ENCODE results near the gene PDE3A. TPM values are rescaled to one million over a fixed set of nuclear protein-coding genes. Genes with fewer than 3 reads are reported as not detected.

The PDE3A gene
- total RNA-seq, 1 experiment from 2014 or later, result 0.24 TPM

- no peak overlapping the region for H3K4me3 ChIP-seq (ENCODE audit: insufficient read depth, low read depth, low read length)
- no peaks in the 10 kb centered on the region for H3K27me3 ChIP-seq (ENCODE audit: control insufficient read depth, insufficient read depth, low read length)
- no peaks in the 10 kb centered on the region for H3K36me3 ChIP-seq (replicated peaks; ENCODE audit: control insufficient read depth, insufficient read depth, low read length)
- no peak for DNase-seq
These were observed 56.5 kb downstream of the PDE3A start for GRCh38 chr12:20424841-20425240.

DNA sequence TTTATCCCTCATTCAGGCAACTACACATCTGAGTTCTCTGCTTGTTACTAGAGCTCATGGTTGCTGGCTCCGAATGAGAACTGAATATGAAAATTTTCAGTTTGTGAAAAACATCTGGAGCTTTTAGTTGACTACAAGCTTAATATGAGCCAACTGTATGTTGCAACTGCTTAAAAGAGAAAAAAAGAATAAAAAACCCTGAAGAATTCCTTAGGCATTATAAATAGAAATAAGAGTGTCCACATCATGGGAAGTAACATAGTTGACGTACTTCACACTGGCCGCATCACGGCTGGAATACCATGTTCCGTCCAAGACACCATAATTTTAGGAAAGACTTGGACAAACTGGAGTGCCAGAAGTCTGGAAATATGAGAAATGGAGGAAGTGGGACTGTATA, 57.9 kb downstream of the PDE3A start:
- DNase-seq, result no peak
- H3K27me3 ChIP-seq (ENCODE audit: control insufficient read depth, insufficient read depth, low read length), result no peaks in the 10 kb centered on the region

GRCh38 chr12:20426957-20427356, 58.6 kb downstream of the PDE3A start:
- no peaks in the 10 kb centered on the region for H3K36me3 ChIP-seq (replicated peaks; ENCODE audit: control insufficient read depth, insufficient read depth, low read length)
- no peaks in the 10 kb centered on the region for H3K27me3 ChIP-seq (ENCODE audit: control insufficient read depth, insufficient read depth, low read length)
- DNase-seq, result no peak
- H3K4me3 ChIP-seq (ENCODE audit: insufficient read depth, low read depth, low read length), result no peak overlapping the region

More for the DNA sequence above, 57.9 kb downstream of the PDE3A start:
- no peak overlapping the region for H3K4me3 ChIP-seq (ENCODE audit: insufficient read depth, low read depth, low read length)
- no peaks in the 10 kb centered on the region for H3K36me3 ChIP-seq (replicated peaks; ENCODE audit: control insufficient read depth, insufficient read depth, low read length)

DNA sequence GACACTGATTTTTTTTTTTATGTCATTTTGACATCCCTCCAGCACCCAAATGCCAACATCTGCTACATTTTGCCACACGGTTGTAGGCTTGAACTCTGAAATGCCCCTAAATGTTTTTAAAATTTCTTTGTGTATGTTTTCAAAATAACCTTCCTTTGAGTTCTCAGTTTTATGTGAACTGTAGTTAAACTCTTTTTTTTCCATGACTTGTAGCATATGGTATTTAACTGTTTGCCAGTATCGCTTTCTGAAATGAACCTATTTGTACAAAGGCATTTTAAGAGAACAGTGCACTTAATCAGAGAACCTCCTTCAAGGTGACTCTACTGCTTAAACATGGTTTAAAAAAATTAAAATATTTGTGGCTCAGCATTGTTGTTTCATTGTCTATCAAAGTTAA, 61.5 kb downstream of the PDE3A start:
- DNase-seq, result no peak
- Histone ChIP-seq H3K36me3 (replicated peaks; ENCODE audit: control insufficient read depth, insufficient read depth, low read length) (no peaks in the 10 kb centered on the region), H3K27me3 (ENCODE audit: control insufficient read depth, insufficient read depth, low read length) (no peaks in the 10 kb centered on the region), H3K4me3 (ENCODE audit: insufficient read depth, low read depth, low read length) (no peak overlapping the region)

DNA sequence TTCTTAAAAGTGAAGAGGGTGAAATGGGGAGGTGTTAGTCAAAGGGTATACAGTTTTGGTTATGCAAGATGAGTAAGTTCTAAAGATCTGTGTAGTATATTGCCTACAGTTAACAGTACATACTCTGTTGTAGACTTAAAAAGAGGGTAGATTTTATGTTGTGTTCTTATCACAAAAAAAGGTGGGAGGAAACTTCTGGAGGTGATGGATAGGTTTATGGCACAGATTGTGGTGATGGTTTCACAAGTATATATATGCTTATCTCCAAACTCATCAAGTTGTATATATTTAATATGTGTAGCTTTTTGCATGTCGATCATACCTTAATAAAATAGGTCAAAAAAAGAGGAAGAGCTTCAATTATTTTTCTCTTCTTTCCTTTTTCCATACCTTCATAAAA, 64.0 kb downstream of the PDE3A start:
- DNase-seq, result no peak
- Histone ChIP-seq H3K4me3 (ENCODE audit: insufficient read depth, low read depth, low read length) (no peak overlapping the region), H3K36me3 (replicated peaks; ENCODE audit: control insufficient read depth, insufficient read depth, low read length) (no peaks in the 10 kb centered on the region)

DNA sequence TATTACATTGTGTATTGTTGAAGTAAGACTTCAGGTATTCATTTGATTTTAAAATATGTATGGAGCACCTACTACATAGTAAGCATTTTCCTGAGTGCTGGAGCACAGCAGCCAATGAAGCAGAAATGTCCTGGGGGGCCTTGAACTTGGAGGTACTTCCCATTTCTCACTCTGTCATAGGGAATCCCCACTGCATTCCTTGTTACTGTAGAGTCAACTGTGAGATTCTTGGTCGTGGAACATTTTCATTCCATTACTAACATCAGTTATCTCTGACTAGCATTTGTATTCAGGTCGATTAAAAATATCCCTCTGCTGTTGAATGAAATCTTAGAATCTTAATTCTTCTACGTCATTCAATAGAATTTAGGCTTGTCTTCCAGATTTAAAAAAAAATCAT, 66.7 kb downstream of the PDE3A start:
- no peaks in the 10 kb centered on the region for H3K27me3 ChIP-seq (ENCODE audit: control insufficient read depth, insufficient read depth, low read length)
- H3K36me3 ChIP-seq (replicated peaks; ENCODE audit: control insufficient read depth, insufficient read depth, low read length), result no peaks in the 10 kb centered on the region
- no peak for DNase-seq
- H3K4me3 ChIP-seq (ENCODE audit: insufficient read depth, low read depth, low read length), result no peak overlapping the region

More for the DNA sequence above, 64.0 kb downstream of the PDE3A start:
- no peaks in the 10 kb centered on the region for H3K27me3 ChIP-seq (ENCODE audit: control insufficient read depth, insufficient read depth, low read length)

- Histone ChIP-seq H3K4me3 (ENCODE audit: insufficient read depth, low read depth, low read length) (no peak overlapping the region), H3K27me3 (ENCODE audit: control insufficient read depth, insufficient read depth, low read length) (no peaks in the 10 kb centered on the region), H3K36me3 (replicated peaks; ENCODE audit: control insufficient read depth, insufficient read depth, low read length) (no peaks in the 10 kb centered on the region)
- no peak for DNase-seq
These were observed 68.0 kb downstream of the PDE3A start for GRCh38 chr12:20436316-20436715.

DNA sequence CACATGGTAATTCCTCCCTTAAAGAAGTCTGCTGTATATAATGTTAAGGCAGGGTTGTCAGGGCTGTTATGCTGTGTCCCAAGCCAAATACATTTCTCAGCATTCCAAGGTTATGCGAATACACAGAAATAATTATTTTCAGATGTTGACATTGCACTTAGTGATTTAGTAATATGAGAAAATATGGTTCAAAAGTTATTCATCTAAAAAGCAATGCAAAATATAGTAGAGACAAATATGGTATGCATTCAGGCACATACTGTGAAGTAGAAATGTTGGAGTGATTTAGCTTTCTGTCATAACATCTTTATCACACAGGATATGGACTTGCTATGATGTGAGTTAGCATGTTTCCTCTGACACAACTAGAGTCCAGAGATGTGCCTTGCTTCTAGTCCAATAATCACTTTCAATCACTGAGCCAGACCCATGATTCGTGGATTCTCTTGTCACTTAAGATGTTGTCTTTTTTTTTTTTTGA, 70.0 kb downstream of the PDE3A start:
- no peak for DNase-seq
- no peaks in the 10 kb centered on the region for H3K36me3 ChIP-seq (replicated peaks; ENCODE audit: control insufficient read depth, insufficient read depth, low read length)
- no peak overlapping the region for H3K4me3 ChIP-seq (ENCODE audit: insufficient read depth, low read depth, low read length)
- no peaks in the 10 kb centered on the region for H3K27me3 ChIP-seq (ENCODE audit: control insufficient read depth, insufficient read depth, low read length)

- no peaks in the 10 kb centered on the region for H3K27me3 ChIP-seq (ENCODE audit: control insufficient read depth, insufficient read depth, low read length)
- H3K36me3 ChIP-seq (replicated peaks; ENCODE audit: control insufficient read depth, insufficient read depth, low read length), result no peaks in the 10 kb centered on the region
- H3K4me3 ChIP-seq (ENCODE audit: insufficient read depth, low read depth, low read length), result no peak overlapping the region
- no peak for DNase-seq
These were observed 71.3 kb downstream of the PDE3A start for GRCh38 chr12:20439626-20440025.

DNA sequence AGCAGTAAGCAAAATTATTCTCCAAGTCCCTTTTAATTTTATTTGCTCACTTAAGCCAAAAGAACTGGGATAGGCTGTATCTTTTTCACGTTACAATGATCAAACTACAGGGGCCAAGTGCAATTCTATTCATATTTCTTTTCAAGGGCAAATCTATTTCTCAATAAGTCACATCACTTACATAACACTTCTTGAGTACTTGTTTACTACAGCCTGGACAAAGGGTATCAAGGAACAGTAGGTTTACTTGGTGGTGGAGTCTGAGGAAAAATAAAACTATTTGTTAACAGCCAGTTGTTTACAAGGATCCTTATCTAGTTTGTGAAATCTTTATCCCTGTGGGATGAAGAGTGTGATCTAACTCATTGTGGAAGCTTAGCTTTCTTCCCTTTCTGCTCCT, 72.1 kb downstream of the PDE3A start:
- no peak for DNase-seq
- no peak overlapping the region for H3K4me3 ChIP-seq (ENCODE audit: insufficient read depth, low read depth, low read length)
- H3K27me3 ChIP-seq (ENCODE audit: control insufficient read depth, insufficient read depth, low read length), result no peaks in the 10 kb centered on the region
- no peaks in the 10 kb centered on the region for H3K36me3 ChIP-seq (replicated peaks; ENCODE audit: control insufficient read depth, insufficient read depth, low read length)

GRCh38 chr12:20442322-20442721, 74.0 kb downstream of the PDE3A start:
- Histone ChIP-seq H3K4me3 (ENCODE audit: insufficient read depth, low read depth, low read length) (no peak overlapping the region), H3K36me3 (replicated peaks; ENCODE audit: control insufficient read depth, insufficient read depth, low read length) (no peaks in the 10 kb centered on the region), H3K27me3 (ENCODE audit: control insufficient read depth, insufficient read depth, low read length) (no peaks in the 10 kb centered on the region)
- no peak for DNase-seq

- H3K27me3 ChIP-seq (ENCODE audit: control insufficient read depth, insufficient read depth, low read length), result no peaks in the 10 kb centered on the region
- no peak for DNase-seq
- no peaks in the 10 kb centered on the region for H3K36me3 ChIP-seq (replicated peaks; ENCODE audit: control insufficient read depth, insufficient read depth, low read length)
- H3K4me3 ChIP-seq (ENCODE audit: insufficient read depth, low read depth, low read length), result no peak overlapping the region
These were observed 74.9 kb downstream of the PDE3A start for GRCh38 chr12:20443255-20443654.

DNA sequence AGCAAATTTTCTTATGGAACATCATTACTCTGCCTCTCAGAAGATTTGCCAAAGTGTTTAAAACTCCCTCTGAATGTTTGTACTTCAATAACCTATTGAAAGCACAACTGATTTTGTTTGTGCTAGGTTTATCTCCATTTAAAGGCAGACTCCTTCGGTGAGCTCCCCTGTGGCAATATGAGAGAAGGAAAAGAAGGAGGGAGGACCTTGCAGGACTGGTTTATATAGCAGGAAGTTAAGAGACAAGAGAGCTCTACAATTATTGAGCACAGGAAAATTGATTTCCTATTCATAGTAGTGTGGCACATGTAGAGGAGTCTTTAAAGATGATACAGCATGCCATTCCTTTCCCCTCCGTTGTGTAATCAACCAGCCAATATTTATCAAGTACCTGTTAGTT, 75.5 kb downstream of the PDE3A start:
- Histone ChIP-seq H3K4me3 (ENCODE audit: insufficient read depth, low read depth, low read length) (no peak overlapping the region), H3K36me3 (replicated peaks; ENCODE audit: control insufficient read depth, insufficient read depth, low read length) (no peaks in the 10 kb centered on the region), H3K27me3 (ENCODE audit: control insufficient read depth, insufficient read depth, low read length) (no peaks in the 10 kb centered on the region)
- no peak for DNase-seq

GRCh38 chr12:20444595-20445170, 76.3 kb downstream of the PDE3A start:
- DNase-seq, result no peak
- Histone ChIP-seq H3K36me3 (replicated peaks; ENCODE audit: control insufficient read depth, insufficient read depth, low read length) (no peaks in the 10 kb centered on the region), H3K4me3 (ENCODE audit: insufficient read depth, low read depth, low read length) (no peak overlapping the region), H3K27me3 (ENCODE audit: control insufficient read depth, insufficient read depth, low read length) (no peaks in the 10 kb centered on the region)

GRCh38 chr12:20445687-20446086, 77.3 kb downstream of the PDE3A start:
- Histone ChIP-seq H3K4me3 (ENCODE audit: insufficient read depth, low read depth, low read length) (no peak overlapping the region), H3K27me3 (ENCODE audit: control insufficient read depth, insufficient read depth, low read length) (no peaks in the 10 kb centered on the region), H3K36me3 (replicated peaks; ENCODE audit: control insufficient read depth, insufficient read depth, low read length) (no peaks in the 10 kb centered on the region)
- no peak for DNase-seq

DNA sequence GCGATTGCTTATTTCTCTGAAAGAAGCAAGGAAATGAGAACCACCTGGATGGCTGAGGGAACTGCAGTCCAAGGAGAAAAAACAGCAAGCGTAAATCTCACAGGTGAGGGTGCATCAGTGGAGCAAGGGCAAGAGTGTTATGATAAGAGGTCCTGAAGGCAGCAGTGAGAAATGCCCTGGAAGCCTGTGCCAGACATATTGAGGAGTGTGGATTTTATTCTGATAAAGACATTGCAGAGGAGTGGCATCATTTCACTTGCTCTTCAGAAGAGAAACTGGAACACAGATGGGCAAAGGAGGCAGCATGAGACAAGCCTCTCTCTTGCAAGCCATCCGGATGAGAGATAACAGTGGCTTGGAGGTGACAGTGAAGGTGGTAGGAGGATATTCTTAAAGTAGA, 78.5 kb downstream of the PDE3A start:
- DNase-seq, result no peak
- Histone ChIP-seq H3K27me3 (ENCODE audit: control insufficient read depth, insufficient read depth, low read length) (no peaks in the 10 kb centered on the region), H3K36me3 (replicated peaks; ENCODE audit: control insufficient read depth, insufficient read depth, low read length) (no peaks in the 10 kb centered on the region), H3K4me3 (ENCODE audit: insufficient read depth, low read depth, low read length) (no peak overlapping the region)
